Measurements from ENCODE around the gene CMSS1.

The CMSS1 gene

GRCh38 chr3:99843590-99844258, 26.1 kb downstream of the CMSS1 start:
- no peak for DNase-seq
- Histone ChIP-seq H3K9ac (ENCODE audit: low read length) (no peak overlapping the region), H3K36me3 (ENCODE audit: control insufficient read depth, insufficient read depth, low read length) (no peaks in the 10 kb centered on the region), H3K79me1 (ENCODE audit: low read length) (peaks cover 7% of the 10 kb centered on the region), H3K23ac (ENCODE audit: low read length) (no peak overlapping the region), H2BK15ac (replicated peaks; ENCODE audit: low read depth) (no peak overlapping the region), H3K27ac (ENCODE audit: low read depth, low read length) (no peak overlapping the region), H4K8ac (ENCODE audit: low read depth, low read length) (no peak overlapping the region), H2BK120ac (ENCODE audit: low read depth, low read length) (no peak overlapping the region), H3K79me2 (ENCODE audit: control insufficient read depth, insufficient read depth, low read length) (peaks cover 5% of the 10 kb centered on the region), H3K4me2 (ENCODE audit: low read length) (no peak overlapping the region), H2AK5ac (ENCODE audit: low read length) (no peak overlapping the region), H2BK5ac (ENCODE audit: low read length) (no peak overlapping the region), H3K18ac (ENCODE audit: low read length) (no peak overlapping the region), H3K4ac (ENCODE audit: low read depth, low read length) (no peak overlapping the region), H3K56ac (ENCODE audit: low read length) (no peak overlapping the region), H3K4me1 (ENCODE audit: control insufficient read depth, low read depth, low read length) (peaks cover 2% of the 10 kb centered on the region), H3K27me3 (ENCODE audit: insufficient read depth, low read length, poor library complexity) (no peaks in the 10 kb centered on the region), H3K4me3 (ENCODE audit: low read length) (no peak overlapping the region), H4K5ac (ENCODE audit: low read length) (no peak overlapping the region)
- no CpG with 5 or more reads among the region's 10 CpGs for WGBS (ENCODE audit: extremely low coverage, insufficient coverage, low lambda C conversion rate)

GRCh38 chr3:99845331-99845730, 27.7 kb downstream of the CMSS1 start:
- Histone ChIP-seq H3K56ac (ENCODE audit: low read length) (no peak overlapping the region), H2AK5ac (ENCODE audit: low read length) (no peak overlapping the region), H2BK15ac (replicated peaks; ENCODE audit: low read depth) (no peak overlapping the region), H3K18ac (ENCODE audit: low read length) (no peak overlapping the region), H3K27ac (ENCODE audit: low read depth, low read length) (no peak overlapping the region), H3K4me2 (ENCODE audit: low read length) (no peak overlapping the region), H3K9ac (ENCODE audit: low read length) (no peak overlapping the region), H4K8ac (ENCODE audit: low read depth, low read length) (no peak overlapping the region), H2BK120ac (ENCODE audit: low read depth, low read length) (no peak overlapping the region), H3K4ac (ENCODE audit: low read depth, low read length) (no peak overlapping the region), H4K5ac (ENCODE audit: low read length) (no peak overlapping the region), H3K79me1 (ENCODE audit: low read length) (peaks cover 10% of the 10 kb centered on the region), H3K23ac (ENCODE audit: low read length) (no peak overlapping the region), H3K4me3 (ENCODE audit: low read length) (no peak overlapping the region), H3K27me3 (ENCODE audit: insufficient read depth, low read length, poor library complexity) (no peaks in the 10 kb centered on the region), H2BK5ac (ENCODE audit: low read length) (no peak overlapping the region), H3K79me2 (ENCODE audit: control insufficient read depth, insufficient read depth, low read length) (peaks cover 7% of the 10 kb centered on the region), H3K36me3 (ENCODE audit: control insufficient read depth, insufficient read depth, low read length) (no peaks in the 10 kb centered on the region), H3K4me1 (ENCODE audit: control insufficient read depth, low read depth, low read length) (peaks cover 2% of the 10 kb centered on the region)
- 100% methylated on average over 1 of the region's 4 CpGs for WGBS (ENCODE audit: extremely low coverage, insufficient coverage, low lambda C conversion rate)
- no peak for DNase-seq

- H3K27ac ChIP-seq (ENCODE audit: low read depth, low read length), result no peak overlapping the region
Observed at GRCh38 chr3:99845999-99846398, 28.3 kb downstream of the CMSS1 start.

GRCh38 chr3:99846477-99847160, 29.0 kb downstream of the CMSS1 start:
- Histone ChIP-seq H3K4ac (ENCODE audit: low read depth, low read length) (no peak overlapping the region), H3K27me3 (ENCODE audit: insufficient read depth, low read length, poor library complexity) (no peaks in the 10 kb centered on the region), H2BK120ac (ENCODE audit: low read depth, low read length) (no peak overlapping the region), H3K18ac (ENCODE audit: low read length) (no peak overlapping the region), H3K36me3 (ENCODE audit: control insufficient read depth, insufficient read depth, low read length) (no peaks in the 10 kb centered on the region), H3K4me1 (ENCODE audit: control insufficient read depth, low read depth, low read length) (peaks cover 2% of the 10 kb centered on the region), H3K23ac (ENCODE audit: low read length) (no peak overlapping the region), H3K4me2 (ENCODE audit: low read length) (no peak overlapping the region), H3K56ac (ENCODE audit: low read length) (no peak overlapping the region), H4K8ac (ENCODE audit: low read depth, low read length) (no peak overlapping the region), H4K5ac (ENCODE audit: low read length) (no peak overlapping the region), H2AK5ac (ENCODE audit: low read length) (no peak overlapping the region), H3K27ac (ENCODE audit: low read depth, low read length) (no peak overlapping the region), H3K9ac (ENCODE audit: low read length) (no peak overlapping the region), H3K4me3 (ENCODE audit: low read length) (no peak overlapping the region), H2BK15ac (replicated peaks; ENCODE audit: low read depth) (no peak overlapping the region), H3K79me1 (ENCODE audit: low read length) (peaks cover 12% of the 10 kb centered on the region), H2BK5ac (ENCODE audit: low read length) (no peak overlapping the region), H3K79me2 (ENCODE audit: control insufficient read depth, insufficient read depth, low read length) (peaks cover 7% of the 10 kb centered on the region)
- WGBS (ENCODE audit: extremely low coverage, insufficient coverage, low lambda C conversion rate), result no CpG with 5 or more reads among the region's 6 CpGs
- DNase-seq, result peak; percentile 78

More at GRCh38 chr3:99845999-99846398, 28.3 kb downstream of the CMSS1 start:
- no peak overlapping the region for H3K4me2 ChIP-seq (ENCODE audit: low read length)
- H3K23ac ChIP-seq (ENCODE audit: low read length), result no peak overlapping the region
- no peak overlapping the region for H3K56ac ChIP-seq (ENCODE audit: low read length)
- peaks cover 2% of the 10 kb centered on the region for H3K4me1 ChIP-seq (ENCODE audit: control insufficient read depth, low read depth, low read length)
- H3K4ac ChIP-seq (ENCODE audit: low read depth, low read length), result no peak overlapping the region
- no peak overlapping the region for H2BK15ac ChIP-seq (replicated peaks; ENCODE audit: low read depth)
- H2AK5ac ChIP-seq (ENCODE audit: low read length), result no peak overlapping the region
- no peak overlapping the region for H4K8ac ChIP-seq (ENCODE audit: low read depth, low read length)
- no peak overlapping the region for H2BK5ac ChIP-seq (ENCODE audit: low read length)
- H3K27me3 ChIP-seq (ENCODE audit: insufficient read depth, low read length, poor library complexity), result no peaks in the 10 kb centered on the region
- H2BK120ac ChIP-seq (ENCODE audit: low read depth, low read length), result no peak overlapping the region
- peaks cover 7% of the 10 kb centered on the region for H3K79me2 ChIP-seq (ENCODE audit: control insufficient read depth, insufficient read depth, low read length)
- H3K79me1 ChIP-seq (ENCODE audit: low read length), result peaks cover 12% of the 10 kb centered on the region
- no peak overlapping the region for H3K18ac ChIP-seq (ENCODE audit: low read length)
- DNase-seq, result peak; percentile 42
- H3K4me3 ChIP-seq (ENCODE audit: low read length), result no peak overlapping the region
- WGBS (ENCODE audit: extremely low coverage, insufficient coverage, low lambda C conversion rate), result no CpG with 5 or more reads among the region's 2 CpGs
- no peaks in the 10 kb centered on the region for H3K36me3 ChIP-seq (ENCODE audit: control insufficient read depth, insufficient read depth, low read length)
- H4K5ac ChIP-seq (ENCODE audit: low read length), result no peak overlapping the region
- H3K9ac ChIP-seq (ENCODE audit: low read length), result no peak overlapping the region

GRCh38 chr3:99848433-99848832, 30.8 kb downstream of the CMSS1 start:
- H3K56ac ChIP-seq (ENCODE audit: low read length), result no peak overlapping the region
- H4K5ac ChIP-seq (ENCODE audit: low read length), result no peak overlapping the region
- H3K36me3 ChIP-seq (ENCODE audit: control insufficient read depth, insufficient read depth, low read length), result no peaks in the 10 kb centered on the region
- no peak overlapping the region for H2BK15ac ChIP-seq (replicated peaks; ENCODE audit: low read depth)
- H3K4ac ChIP-seq (ENCODE audit: low read depth, low read length), result no peak overlapping the region
- H3K27me3 ChIP-seq (ENCODE audit: insufficient read depth, low read length, poor library complexity), result no peaks in the 10 kb centered on the region
- no peak overlapping the region for H3K4me3 ChIP-seq (ENCODE audit: low read length)
- no peaks in the 10 kb centered on the region for H3K4me1 ChIP-seq (ENCODE audit: control insufficient read depth, low read depth, low read length)
- no peak overlapping the region for H2BK5ac ChIP-seq (ENCODE audit: low read length)
- no peak overlapping the region for H3K4me2 ChIP-seq (ENCODE audit: low read length)
- WGBS (ENCODE audit: extremely low coverage, insufficient coverage, low lambda C conversion rate), result no CpG with 5 or more reads among the region's 6 CpGs
- H2AK5ac ChIP-seq (ENCODE audit: low read length), result no peak overlapping the region
- H3K79me1 ChIP-seq (ENCODE audit: low read length), result peaks cover 12% of the 10 kb centered on the region
- no peak overlapping the region for H3K27ac ChIP-seq (ENCODE audit: low read depth, low read length)
- no peak overlapping the region for H3K18ac ChIP-seq (ENCODE audit: low read length)
- DNase-seq, result no peak
- H2BK120ac ChIP-seq (ENCODE audit: low read depth, low read length), result no peak overlapping the region
- H3K23ac ChIP-seq (ENCODE audit: low read length), result no peak overlapping the region
- H3K79me2 ChIP-seq (ENCODE audit: control insufficient read depth, insufficient read depth, low read length), result peaks cover 7% of the 10 kb centered on the region
- H3K9ac ChIP-seq (ENCODE audit: low read length), result no peak overlapping the region
- H4K8ac ChIP-seq (ENCODE audit: low read depth, low read length), result no peak overlapping the region
